GM18502 (cell line): ENCODE measurements around the gene CAMK1D.

ENCODE experiments used
- ATAC-seq: cut with Tn5 transposase; IDR thresholded peaks from one replicate; pipeline ENCODE4 v1.9.1; 2021; ENCODE audit warnings: mild to moderate bottlenecking; ENCODE audit not compliant: unreplicated experiment, poor library complexity

CAMK1D gene

GRCh38 chr10:12605580-12606405 lies 256.4 kb downstream of the CAMK1D start:
- ATAC-seq, result peak; percentile 79

- peak; percentile 14 for ATAC-seq
Observed at GRCh38 chr10:12606461-12606860, 257.1 kb downstream of the CAMK1D start.

GRCh38 chr10:12608761-12609160 lies 259.4 kb downstream of the CAMK1D start:
- ATAC-seq, result no peak

DNA sequence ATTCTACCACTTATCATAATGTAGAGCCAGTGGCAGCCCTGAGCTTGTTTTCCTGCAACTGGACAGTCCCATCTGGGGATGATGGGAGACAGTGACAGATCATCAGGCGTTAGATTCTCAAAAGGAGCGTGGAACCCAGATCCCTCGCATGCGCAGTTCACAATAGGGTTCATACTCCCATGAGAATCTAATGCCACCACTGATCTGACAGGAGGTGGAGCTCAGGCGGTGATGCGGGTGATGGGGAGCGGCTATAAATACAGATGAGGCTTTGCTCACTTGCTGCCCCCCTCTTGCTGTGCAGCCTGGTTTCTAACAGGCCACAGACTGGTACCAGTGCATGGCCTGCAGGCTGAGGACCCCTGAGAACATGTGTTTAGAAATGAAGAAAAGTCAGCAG lies 260.1 kb downstream of the CAMK1D start:
- no peak for ATAC-seq

- no peak for ATAC-seq
Observed at GRCh38 chr10:12613136-12613535, 263.8 kb downstream of the CAMK1D start.

DNA sequence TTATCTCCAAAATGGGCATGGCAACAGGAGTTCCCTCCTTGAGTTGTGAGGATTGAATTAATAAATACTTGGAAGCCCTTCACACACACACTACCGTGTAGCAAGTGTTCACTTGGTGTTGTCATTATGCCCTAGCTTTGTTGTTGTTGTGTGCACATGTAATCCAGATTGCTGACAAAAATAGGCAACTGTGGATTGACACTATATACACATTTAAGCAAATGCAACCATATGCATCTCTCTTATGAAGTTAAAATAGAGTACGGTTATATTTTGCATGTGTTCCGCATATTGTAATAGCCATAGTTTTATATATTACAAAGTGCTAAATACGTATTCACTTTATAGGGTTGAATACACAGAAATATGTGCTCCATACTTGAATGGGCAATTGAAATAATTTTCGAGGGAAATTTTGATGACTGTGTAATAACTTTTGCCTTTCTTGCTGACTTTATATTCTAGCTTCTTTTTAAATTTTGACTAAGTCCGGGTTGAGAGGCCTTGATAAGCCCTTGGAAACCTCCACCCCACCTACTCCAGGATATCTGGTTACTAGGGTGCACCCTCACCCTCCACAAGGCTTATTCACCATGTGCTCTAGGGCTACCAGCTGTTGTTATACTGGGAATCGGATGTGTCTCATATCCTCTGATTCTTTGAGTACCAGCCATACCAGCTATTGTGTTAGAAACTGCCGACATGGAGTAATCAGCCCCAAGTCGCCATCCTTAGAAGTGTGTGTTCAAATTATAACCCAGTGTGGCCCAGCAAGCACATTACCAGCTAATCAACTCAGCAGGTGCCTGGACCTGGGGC lies 265.0 kb downstream of the CAMK1D start:
- ATAC-seq, result no peak

DNA sequence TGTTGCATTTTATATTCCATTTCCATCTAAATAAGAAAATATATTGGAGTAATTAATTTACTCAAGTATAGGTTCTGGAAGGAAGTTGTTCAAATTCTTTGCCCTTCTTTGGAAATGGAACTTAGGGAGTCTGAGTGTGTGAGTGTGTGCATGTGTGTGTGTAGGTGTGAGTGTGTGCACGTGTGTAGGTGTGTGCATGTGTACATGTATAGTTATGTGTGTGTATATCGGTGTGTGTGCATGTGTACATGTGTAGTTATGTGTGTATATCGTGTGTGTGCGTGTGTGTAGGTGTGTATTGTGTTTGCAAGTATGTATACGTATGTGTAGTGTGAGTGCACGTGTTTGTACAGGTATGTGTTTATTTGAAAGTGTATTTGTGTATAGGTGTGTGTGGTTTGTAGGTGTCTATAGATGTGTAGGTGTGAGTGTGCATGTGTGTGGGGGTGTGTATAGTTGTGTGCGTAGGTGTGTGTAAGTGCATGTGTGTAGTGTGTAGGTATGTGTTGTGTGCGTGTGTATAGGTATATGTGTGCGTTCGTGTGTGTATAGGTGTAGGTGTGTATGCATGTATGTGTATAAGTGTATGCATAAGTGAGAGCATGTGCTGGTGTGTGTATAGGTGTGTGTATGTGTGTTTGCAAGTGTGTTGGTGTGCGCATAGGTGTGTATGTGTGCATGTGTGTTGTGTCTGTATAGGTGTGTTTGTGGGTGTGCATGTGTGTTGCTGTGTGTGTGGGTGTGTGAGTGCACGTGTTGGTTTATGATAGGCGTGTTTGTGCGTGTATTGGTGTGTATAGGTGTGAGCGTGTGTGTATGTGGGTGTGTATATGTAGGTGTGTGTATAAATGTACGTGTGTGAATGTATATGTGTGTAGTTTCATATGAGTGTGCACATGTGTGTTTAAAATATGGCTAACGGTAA lies 266.2 kb downstream of the CAMK1D start:
- ATAC-seq, result no peak

DNA sequence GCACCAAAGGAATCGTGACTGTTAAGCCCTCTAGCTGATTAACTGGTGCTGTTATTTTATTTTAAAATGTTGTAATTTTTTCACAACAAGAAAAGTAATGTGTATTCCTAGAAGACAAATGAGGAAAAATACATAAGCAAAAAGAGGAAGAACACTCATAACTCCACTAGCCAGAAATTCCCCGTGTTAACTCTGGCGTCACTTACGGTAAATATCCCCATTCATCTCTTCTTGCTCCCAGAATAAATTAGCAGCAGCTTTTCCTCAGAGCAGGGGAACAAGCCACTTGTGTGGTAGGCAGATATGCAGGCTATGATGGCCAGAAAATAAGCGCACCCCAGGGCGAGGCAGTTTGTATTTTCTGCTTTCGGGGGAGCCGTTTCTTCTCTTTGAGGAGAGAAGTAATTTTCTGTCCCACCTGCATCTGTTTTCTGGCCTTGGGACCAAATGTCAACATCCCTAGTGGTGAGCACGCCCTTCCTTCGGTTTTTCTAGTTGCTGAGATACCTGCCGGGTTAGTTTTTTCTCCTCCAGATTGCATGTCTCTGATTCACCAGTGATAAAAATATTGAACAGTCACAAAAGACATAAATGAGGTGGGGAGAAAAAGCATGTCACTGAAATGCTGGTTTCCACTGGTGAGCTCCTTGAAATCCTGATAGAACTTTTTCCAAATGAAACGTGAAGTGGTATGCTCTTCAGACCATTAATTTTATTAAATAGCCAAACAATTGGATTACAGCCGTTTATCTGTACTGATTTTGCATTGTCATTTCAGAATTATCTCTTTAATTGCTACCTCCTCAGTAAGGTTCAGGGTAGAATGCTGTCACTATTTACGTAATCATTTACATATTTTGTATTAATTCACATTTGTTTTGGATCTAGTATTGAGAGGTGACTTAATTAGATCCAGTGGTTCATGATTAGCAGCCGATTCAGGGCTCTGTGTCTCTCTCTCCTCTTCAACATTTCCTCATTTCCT lies 268.1 kb downstream of the CAMK1D start:
- peak; percentile 48 for ATAC-seq

DNA sequence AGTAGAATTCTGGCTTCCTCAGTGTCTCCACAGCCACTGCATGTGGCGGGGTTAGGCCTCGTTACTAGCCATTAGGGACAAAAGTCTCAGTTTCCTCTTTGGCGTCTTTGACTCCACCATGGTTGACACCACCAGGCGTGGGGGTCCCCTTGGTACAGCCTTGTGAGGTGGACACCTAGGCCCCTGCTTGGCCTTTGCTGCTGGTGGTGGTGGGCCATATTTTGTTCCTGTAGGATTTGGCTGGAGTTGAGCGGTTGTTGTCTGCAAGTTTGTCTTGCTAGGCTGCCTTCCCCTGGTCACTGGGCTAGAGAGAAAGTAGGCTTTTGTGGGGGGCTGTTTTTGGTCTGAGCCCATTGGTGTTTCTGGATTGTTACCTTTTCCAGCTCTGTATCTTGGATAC lies 272.7 kb downstream of the CAMK1D start:
- ATAC-seq, result no peak

- no peak for ATAC-seq
Observed at GRCh38 chr10:12622691-12623090, 273.3 kb downstream of the CAMK1D start.

- no peak for ATAC-seq
Observed at GRCh38 chr10:12625393-12626023, 276.2 kb downstream of the CAMK1D start.

- no peak for ATAC-seq
Observed at GRCh38 chr10:12628153-12628552, 278.8 kb downstream of the CAMK1D start.

DNA sequence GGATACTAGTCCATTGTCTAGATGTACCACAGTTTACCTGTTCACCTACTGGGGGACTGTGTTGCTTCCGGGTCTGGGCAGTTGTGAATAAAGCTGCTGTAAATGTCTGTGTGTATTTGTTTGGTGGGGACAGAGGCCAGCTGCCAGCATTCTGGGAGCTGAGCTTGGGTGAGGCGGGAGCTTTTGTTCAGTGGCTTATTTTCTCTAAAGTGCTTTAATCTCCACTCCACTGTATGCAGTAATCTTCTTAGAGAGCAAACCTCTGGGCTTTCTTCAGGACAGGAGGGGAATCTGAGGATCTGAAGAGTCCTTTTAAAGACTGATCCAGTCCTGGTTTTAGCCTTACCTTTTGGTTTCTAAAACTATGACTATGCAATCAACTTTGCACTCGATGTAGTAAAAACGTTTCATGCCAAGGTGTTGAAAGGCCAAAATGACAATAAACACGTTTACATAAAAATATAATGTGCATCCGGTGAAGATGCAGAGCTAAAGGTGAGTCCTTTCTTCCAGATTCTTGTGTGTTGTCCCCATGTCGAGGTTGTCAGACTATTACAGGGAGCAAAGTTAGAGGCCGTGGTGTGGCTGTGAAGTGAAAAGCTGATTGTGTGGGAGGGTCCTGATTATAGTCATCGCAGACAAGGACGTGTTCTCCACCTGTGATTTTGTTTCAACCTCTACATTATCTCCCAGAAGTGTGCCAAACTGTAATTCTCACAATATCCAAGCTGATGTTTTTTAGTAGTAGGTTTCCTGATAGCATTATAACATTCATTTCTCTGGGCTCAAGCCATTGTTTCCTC lies 279.8 kb downstream of the CAMK1D start:
- ATAC-seq, result no peak

DNA sequence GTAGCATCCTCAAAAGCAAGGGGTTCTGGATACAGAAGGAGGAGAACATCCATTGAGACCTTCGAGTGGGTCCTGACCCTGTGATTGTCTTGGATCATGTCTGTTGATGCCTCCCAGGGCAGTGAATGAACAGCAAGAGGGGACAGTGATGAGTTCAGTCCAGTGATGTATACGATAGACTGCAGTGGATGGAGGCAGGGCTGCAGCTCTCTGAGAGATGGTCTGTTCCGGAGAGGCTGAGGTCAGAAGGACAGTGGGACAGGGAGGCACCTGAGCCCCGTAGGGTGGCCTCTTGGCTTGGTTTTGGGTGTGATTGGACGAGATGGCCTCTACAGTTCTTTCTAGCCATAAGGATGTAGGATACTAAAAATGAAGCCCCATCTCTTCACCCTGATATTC lies 280.4 kb downstream of the CAMK1D start:
- ATAC-seq, result no peak

DNA sequence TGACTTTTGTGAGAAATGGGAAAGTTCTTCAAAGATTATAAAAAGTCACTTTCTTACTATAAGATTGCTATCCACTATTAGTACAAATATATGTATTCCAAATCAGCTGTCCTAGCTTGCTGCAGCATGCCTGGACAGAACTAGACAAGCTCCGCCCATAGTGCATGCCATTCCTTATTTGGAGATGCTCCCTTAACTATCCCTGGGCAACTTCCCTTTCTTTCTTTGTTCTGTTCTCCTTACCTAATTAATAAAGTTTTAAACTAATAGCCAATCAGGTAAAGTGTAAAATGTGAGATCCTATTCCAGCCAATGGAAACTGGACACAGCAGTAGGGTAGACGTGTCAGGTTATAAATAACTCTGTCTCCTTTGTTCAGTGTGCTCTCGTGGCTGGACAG lies 281.9 kb downstream of the CAMK1D start:
- ATAC-seq, result no peak

GRCh38 chr10:12631787-12632562 lies 282.6 kb downstream of the CAMK1D start:
- no peak for ATAC-seq
